ENCODE measurements around the gene ATP13A4. TPM values are rescaled to one million over a fixed set of nuclear protein-coding genes. Genes with fewer than 3 reads are reported as not detected.

ATP13A4 gene
- total RNA-seq, 1 donor from 2014 or later = 3.4 TPM

DNA sequence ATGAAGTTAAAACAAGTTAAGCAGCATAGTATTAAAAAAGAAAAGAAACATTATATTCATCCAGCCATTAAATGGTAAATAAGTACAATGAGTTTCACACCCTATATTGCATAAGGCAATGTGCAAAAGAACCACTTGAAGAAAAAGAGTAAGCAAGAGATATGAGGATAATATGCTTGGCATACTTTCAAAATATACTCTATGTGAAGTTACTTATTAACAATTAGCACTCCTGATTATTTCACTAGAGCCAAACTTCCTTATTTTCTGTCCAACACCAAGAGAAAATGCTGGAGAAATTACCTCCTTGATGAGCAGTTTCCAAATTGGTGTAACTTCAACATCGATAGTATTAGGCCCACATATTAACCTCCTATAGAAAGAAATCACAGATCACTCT, 63.7 kb downstream of the ATP13A4 start:
- H3K4me1 Mint-ChIP-seq = no peaks in the 10 kb centered on the region
- no peaks in the 10 kb centered on the region for H3K27me3 Mint-ChIP-seq
- DNase-seq (no peak), ATAC-seq (ENCODE audit: low read depth) (no peak)
- no peaks in the 10 kb centered on the region for H3K9me3 Mint-ChIP-seq
- no peaks in the 10 kb centered on the region for H3K36me3 Mint-ChIP-seq (ENCODE audit: low read depth)
- ChIA-PET CTCF (no interaction called here), POLR2A (no interaction called here)
- intact Hi-C loops (cut with micrococcal nuclease) = no loop called here
- no peak overlapping the region for H3K4me3 Mint-ChIP-seq
- TF ChIP-seq CTCF (IDR thresholded peaks at IDR 0.05) = no peak
- H3K27ac Mint-ChIP-seq = no peak overlapping the region

- DNase-seq = no peak
- no peak overlapping the region for H3K27ac Mint-ChIP-seq
- CTCF ChIA-PET = no interaction called here
- ATAC-seq (ENCODE audit: low read depth) = no peak
- no peak overlapping the region for H3K4me3 Mint-ChIP-seq
- no peak for TF ChIP-seq CTCF (IDR thresholded peaks at IDR 0.05)
- H3K9me3 Mint-ChIP-seq = no peaks in the 10 kb centered on the region
- H3K36me3 Mint-ChIP-seq (ENCODE audit: low read depth) = no peaks in the 10 kb centered on the region
- H3K27me3 Mint-ChIP-seq = no peaks in the 10 kb centered on the region
- intact Hi-C loops (cut with micrococcal nuclease) = no loop called here
- POLR2A ChIA-PET = no interaction called here
- H3K4me1 Mint-ChIP-seq = no peaks in the 10 kb centered on the region
These were observed 64.1 kb downstream of the ATP13A4 start for GRCh38 chr3:193490580-193490979.

- Mint-ChIP-seq H3K27ac (no peak overlapping the region), H3K27me3 (no peaks in the 10 kb centered on the region), H3K36me3 (ENCODE audit: low read depth) (no peaks in the 10 kb centered on the region), H3K4me3 (no peak overlapping the region), H3K9me3 (no peaks in the 10 kb centered on the region), H3K4me1 (no peaks in the 10 kb centered on the region)
- intact Hi-C loops (cut with micrococcal nuclease) = no loop called here
- ATAC-seq (ENCODE audit: low read depth) = no peak
- DNase-seq = no peak
- POLR2A ChIA-PET = no interaction called here
- CTCF ChIA-PET = no interaction called here
- TF ChIP-seq CTCF (IDR thresholded peaks at IDR 0.05) = no peak
These were observed 64.7 kb downstream of the ATP13A4 start for GRCh38 chr3:193489949-193490348.

DNA sequence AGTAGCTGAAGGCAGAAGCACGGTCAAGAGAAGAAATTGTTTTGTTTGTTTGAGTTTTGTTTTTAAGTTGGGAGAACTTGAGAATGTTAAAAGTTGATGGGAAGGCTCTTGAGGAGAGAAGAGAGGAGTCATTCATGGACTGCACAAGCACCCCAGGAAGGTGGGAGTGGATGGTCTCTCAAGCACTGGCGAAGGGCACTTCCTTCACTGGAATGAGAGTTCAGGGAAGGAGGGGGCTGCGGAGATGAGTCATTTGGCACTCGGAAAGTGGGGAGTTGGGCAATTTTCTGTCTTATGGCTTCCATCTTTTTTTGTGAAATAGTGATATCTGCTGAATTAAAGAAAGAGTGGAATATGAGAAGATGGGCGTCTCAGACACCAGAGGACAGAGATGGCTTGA, 66.0 kb downstream of the ATP13A4 start:
- Mint-ChIP-seq H3K9me3 (no peaks in the 10 kb centered on the region), H3K4me1 (no peaks in the 10 kb centered on the region), H3K36me3 (ENCODE audit: low read depth) (no peaks in the 10 kb centered on the region), H3K27ac (no peak overlapping the region), H3K4me3 (no peak overlapping the region), H3K27me3 (no peaks in the 10 kb centered on the region)
- no peak for TF ChIP-seq CTCF (IDR thresholded peaks at IDR 0.05)
- ATAC-seq (ENCODE audit: low read depth) (no peak), DNase-seq (no peak)
- ChIA-PET POLR2A (no interaction called here), CTCF (no interaction called here)
- intact Hi-C loops (cut with micrococcal nuclease) = no loop called here

GRCh38 chr3:193483988-193484539, 70.6 kb downstream of the ATP13A4 start:
- POLR2A ChIA-PET = no interaction called here
- ATAC-seq (ENCODE audit: low read depth) = no peak
- intact Hi-C loops (cut with micrococcal nuclease) = no loop called here
- no peak for TF ChIP-seq CTCF (IDR thresholded peaks at IDR 0.05)
- Mint-ChIP-seq H3K9me3 (no peaks in the 10 kb centered on the region), H3K27me3 (no peaks in the 10 kb centered on the region), H3K4me1 (no peaks in the 10 kb centered on the region), H3K36me3 (ENCODE audit: low read depth) (no peaks in the 10 kb centered on the region), H3K27ac (no peak overlapping the region), H3K4me3 (no peak overlapping the region)
- no peak for DNase-seq
- CTCF ChIA-PET = no interaction called here

Measured in activated B cell treated with CpG ODN at 0.5 μM for 24 hours (primary cell).